SKM-1 treated with dmso at 0.1 percent for 144 hours (cell line): ENCODE results near the gene RBPJ.

ENCODE experiments used
- DNase-seq: peaks from one replicate; lab custom pipeline; 2025; ENCODE audit not compliant: unreplicated experiment; lab: John Stamatoyannopoulos, UW

The RBPJ gene

DNA sequence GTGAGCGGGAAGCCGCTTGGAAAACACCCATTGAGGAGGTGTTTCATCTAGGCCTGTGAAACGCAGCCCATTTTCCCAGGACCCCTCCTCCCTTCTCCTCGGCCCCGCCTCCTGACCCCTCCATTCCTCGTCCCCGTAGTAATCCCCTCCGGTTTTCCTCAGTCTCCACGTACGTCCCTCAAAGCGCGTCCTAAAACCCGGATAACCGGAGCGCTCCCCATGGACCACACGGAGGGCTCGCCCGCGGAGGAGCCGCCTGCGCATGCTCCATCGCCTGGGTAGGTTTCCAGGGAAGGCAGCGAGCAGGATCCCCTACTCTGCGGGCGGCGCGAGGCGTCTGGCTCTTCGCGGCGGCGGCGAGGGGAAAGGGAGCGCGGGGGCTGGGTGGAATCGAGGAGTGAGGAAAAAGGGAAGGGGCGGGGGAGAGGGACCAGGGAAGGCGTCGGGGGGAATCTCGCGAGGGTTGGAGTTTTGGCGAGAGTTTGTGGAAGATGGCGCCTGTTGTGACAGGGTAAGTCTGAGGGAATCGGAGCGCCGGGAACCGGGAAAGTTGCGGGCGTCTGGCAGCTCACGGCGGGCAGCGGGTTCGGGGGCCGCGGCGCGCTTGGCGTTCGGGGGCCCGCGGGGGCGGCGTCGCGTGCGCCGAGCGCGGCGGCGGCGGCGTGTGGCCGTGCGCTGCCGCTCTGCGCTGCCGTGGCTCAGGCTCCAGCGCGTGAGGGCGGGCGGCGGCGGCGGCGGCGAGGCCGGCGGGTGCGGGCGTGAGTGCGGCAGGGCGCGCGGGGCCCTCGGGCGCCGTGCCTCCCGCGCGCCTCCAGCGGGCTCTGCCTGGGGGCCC is at the start of gene RBPJ:
Gene RBPJ (plus strand): TSS at position 477 of the 835 bp plus-strand sequence. CDS start 15 bp downstream, at position 492.
- DNase-seq, result peak; percentile 87

DNA sequence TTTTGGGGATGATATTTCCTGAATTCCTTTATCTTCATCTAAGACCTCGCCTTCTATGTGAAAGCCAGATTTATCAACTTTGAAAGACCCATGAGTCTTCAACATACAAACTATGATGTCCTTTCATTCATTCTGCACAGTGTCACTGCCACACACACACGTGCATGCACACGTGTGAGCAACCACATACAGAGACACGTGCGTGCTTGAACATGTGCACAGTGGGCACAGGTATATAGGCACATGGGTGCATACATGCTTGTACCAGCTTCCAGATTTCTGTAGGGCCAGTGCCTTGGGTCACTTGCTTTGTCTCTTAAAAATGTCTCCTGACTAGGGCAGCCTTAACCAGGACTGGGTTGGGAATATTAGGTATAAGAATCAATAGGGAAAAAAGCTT is 49.1 kb upstream of the RBPJ start:
- DNase-seq, result no peak

DNA sequence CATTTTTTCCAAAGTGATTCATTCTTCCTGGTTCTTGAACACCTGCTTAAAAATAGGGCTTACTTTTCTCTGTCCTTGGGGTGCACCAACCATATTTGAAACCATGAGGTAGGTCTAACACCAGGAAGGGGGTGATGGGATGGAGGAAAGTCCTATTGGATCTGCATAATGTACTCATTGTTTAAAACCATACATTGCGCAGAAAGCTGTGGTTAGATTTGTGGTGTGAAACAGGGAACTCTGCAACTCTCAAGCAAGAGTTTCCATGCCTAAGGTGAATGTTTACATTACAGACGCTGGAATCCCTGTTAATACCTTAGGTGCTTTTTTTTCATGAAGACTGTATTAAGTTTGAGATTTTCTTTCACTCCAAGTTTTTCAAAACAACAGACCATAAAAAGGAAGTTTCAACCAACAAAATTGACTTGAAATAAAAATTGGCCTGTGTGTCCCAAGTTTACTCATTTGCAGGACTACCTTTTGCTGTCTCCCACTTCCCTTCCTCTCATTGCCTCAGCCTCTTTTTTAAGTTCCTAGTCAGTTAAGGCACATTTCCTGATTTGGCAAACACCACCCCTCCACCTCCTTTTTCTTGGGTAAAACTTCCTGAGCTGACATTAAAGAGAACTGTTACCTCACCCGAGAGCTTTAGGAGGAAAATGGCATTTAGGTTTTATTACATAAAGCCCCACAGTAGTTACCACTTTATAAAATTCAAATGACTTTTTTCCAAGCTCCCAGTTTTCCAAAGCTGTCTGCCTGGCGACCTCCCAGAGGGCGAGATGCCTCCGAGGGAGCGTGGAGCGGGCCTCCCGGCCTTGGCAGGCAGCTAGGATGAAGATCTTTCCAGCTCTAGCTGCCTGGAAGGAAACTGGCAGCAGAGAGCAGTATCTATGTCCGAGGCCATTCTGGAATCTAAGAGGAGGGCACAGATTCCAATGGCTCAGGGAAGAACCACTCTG is 47.9 kb upstream of the RBPJ start:
- peak; percentile 90 for DNase-seq

DNA sequence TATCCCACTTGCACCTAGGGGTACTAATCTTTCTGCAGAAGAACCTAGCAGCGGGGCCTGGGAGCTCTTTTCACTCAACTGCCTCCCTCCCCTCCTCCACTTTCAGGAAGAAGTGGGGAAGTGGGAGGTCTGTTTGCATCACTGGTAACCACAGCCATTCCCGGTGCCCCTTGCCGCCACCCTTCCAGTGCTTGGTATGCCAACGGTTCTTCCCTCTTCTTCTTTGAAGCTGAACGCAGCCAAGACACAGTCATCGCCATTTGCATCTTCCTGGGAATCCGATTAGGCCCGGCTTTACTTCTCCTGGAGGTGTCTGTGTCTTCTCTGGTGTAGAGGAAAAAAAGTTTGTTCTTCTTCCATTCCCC is 47.2 kb upstream of the RBPJ start:
- peak; percentile 83 for DNase-seq

DNA sequence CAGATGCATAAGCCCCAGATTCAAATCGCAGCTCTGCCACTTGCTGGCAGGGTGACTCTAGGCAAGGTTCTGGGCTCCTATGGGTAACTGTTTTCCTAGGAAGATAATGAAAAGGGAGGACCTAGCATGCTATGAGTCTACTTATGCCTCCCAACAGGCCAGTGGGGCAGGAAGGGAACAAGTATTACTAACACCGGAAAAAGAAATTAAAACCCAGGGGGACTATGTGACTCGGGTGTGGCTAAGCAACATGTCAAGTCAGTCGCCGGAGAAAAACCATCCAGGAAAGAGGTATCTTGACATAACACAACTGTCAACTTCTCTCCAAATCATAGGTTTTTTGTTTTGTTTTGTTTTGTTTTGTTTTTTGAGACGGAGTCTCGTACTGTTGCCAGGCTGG is 45.5 kb upstream of the RBPJ start:
- no peak for DNase-seq

DNA sequence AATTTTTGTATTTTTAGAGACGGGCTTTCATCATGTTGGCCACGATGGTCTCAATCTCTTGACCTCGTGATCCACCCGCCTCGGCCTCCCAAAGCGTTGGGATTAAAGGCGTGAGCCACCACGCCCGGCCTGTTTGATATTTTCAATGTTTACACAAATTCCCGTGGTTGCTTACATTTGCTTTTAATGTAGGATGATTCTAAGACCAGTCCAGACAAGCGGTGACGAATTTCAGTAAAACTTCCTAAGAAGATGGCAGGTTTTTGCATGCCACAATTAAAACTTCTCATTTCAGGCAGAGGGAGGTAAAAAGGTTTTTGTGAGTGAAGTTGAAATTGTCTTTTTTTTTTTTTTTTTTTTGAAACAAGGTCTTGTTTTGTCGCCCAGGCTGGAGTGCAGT is 41.4 kb upstream of the RBPJ start:
- DNase-seq, result no peak

DNA sequence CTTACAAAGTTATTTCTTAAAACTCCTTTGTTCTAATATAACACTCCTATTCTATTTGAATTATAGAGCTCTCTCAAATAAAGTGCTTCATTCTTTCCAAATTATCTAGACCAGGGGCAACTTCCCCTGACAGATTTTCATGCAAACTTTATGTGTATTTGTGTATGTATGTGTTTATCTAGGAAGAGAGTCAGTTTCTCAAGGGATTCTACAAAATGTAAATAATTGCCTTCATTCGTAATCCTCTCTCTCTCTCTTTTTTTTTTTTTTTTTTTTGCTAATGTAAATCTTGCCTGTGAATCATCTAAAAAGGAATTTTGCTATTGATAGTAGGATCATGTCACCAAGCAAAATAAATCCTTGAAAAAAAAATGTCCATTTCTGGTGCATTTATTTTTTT is 38.9 kb upstream of the RBPJ start:
- DNase-seq, result no peak

DNA sequence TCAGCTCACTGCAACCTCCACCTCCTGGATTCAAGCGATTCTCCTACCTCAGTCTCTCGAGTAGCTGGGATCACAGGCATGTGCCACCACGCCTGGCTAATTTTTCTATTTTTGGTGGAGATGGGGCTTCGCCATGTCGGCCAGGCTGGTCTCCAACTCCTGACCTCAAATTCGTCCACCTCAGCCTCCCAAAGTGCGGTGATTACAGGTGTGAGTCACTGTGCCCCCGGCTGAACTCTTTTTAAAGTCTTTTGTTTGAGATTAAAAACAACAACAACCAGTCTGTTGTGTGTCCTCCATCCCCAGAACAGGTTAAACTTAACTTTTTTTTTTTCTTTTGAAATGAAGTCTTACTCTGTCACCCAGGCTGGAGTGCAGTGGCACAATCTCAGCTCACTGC is 36.3 kb upstream of the RBPJ start:
- DNase-seq, result no peak

DNA sequence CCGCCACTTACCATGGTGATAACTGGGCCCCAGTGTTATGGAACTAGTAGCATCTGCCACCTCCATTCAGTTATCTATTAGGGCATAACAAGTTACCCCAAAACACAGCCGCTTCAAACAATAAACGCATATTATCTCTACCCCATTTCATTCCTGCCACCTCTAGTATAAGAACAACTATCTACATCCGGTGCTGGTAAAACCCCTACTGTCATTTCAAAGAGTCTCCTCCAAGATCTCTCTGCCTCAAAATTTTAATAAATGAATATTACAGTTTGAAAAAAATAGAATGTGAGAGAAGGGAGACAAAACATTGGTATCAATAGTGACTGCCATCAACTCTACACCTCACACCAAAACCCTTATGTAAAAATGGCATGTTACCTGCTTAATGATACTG is 35.5 kb upstream of the RBPJ start:
- DNase-seq, result no peak

DNA sequence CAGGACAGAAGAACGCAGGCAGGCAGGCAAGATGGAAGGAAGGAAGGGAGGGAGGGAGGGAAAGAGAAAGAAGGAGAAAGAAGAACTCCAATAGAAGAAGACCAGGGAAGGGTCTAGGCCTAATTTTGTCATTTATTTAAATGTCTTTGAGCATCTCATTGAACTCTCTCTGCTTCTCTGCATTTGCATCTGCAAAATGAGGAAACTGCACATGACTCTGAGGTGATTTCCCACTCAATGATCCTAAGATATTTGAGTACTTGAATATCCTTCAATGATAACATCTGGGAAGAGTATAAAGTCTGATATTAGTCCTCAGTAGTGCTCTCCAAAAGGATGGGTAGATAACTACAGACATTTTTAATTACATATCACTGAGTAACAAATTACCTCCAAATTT is 33.1 kb upstream of the RBPJ start:
- DNase-seq, result peak; percentile 53

DNA sequence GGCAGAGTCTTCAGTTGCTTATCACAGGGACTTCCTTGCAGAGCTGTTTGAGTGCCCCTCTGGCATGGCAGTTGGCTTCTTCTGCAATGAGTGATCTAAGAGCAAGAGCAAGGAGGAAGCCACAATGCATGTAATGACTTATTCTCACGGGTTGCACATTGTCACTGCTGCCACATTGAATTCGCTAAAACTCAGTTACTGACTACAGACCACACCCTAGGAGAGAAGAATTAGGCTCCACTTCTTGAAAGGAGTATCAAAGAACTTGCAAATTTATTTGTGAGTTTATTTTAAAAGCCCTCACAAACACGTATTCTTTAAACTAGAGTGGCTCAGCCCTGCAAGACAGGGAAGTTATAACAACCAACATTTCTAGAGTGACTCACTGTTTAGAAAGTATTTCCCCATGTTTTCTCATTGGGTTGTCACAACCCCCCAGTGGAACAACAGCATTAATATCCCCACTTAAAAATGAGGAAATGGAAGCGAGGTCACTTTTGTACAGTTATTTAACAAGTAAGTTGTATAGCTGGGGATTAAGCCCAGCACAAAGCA is 32.4 kb upstream of the RBPJ start:
- DNase-seq, result peak; percentile 99

DNA sequence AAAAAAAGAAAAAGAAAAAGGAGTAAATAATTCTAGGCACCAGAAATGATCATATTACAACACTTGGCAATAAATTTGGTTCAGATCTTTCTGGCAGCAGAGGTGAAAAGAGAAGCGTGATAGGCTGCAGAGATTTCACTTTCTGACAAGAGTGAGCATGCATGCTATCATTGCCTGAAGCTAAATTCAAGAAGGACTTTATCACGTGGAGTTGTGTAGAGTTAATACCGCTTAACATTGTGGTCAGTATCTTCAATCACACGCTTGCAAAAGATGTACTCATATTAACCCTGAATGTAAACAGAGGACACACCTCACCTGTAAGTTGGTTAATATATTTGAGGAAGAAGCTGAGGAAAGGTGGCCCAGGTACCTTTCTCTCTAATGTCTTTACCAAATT is 31.4 kb upstream of the RBPJ start:
- DNase-seq, result no peak

DNA sequence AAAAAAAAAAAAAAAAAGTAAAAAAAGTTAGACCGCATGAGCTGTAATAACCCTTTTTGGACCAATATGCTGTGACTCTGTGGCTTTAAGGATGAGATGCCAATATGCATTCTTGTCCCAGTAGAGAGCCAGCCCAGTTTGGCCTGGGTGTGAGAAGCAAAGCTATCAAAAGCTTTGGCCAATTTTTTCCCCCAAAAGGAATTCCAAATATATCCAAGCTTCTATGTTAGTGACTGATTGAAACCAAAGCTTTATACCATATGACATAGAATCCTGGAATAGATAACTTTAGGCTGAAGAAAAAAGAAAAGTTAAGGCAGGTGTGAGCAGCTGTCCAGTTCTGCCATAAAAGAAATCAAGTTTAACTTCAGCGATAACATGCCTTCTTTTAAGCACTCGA is 30.5 kb upstream of the RBPJ start:
- no peak for DNase-seq

DNA sequence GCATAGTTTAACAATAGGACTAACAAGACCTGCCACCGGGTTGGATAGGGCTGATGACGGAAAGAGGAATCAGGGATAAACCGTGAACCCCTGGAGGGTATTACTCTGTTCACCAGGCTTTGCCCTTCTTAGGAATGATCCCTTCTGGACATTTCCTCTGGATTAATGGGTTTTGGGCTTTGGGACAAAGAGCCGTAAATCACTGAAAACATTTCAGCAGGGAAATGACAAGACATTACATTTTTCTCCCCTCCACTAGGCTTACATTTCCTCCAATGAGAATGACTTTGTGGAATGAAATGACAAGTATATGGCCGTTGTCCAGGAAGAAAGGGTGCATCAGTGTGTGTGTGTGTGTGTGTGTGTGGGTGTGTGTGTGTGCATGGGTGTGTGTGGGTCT is 25.9 kb upstream of the RBPJ start:
- no peak for DNase-seq

DNA sequence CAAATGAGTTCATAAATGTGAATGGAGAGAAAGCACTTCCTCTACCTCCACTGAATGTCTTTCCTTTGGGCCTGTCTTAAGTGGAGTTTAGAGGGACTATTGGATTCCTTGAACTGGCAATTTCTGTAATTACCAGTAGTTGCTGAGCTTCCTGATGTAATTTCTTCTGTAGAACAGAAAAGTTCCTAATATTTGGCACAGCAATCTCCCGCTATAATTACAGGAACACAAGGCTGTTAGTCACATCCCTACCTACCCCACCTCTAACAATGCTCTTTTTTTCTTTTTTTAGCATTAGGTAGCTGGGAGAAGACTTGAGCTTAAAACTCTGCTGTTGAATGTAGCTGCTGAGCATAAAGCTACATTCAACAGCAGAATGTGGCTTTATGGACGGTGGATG is 24.8 kb upstream of the RBPJ start:
- DNase-seq, result no peak

DNA sequence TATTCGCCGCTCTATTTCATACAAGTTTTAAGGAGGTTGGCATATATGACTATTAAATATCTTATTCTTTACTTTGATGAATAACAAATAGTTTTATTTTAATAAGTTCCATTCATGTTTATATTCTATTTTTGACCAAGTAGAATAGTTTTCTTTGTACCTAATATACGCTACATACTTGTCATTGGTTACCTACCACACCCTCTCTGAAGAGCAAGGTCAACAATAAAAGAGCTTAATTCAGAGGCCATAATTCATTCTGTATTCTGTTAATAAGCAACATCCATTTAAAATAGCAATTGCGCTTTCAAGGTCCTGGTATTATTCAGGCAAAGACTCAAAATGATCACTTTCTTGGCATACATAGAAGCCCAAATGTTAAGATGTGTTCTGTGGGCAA is 24.3 kb upstream of the RBPJ start:
- no peak for DNase-seq

DNA sequence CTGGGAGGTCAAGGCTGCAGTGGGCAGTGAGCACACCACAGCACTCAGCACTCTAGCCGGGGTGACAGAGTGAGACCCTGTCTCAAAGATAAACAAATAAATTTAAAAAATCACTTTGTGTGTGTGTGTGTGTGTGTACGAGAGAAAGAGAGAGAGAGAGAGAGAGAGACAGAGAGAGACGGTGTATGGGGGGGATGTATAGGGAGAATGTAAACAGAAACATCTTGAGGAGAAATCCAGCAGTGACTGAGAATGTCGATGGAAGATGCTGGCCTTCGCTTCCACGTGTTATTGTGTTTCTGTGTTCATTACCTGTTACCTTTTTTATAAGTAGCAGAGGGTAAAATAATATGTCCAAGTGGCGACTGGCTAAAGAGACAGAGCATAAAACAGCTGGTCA is 23.6 kb upstream of the RBPJ start:
- no peak for DNase-seq

DNA sequence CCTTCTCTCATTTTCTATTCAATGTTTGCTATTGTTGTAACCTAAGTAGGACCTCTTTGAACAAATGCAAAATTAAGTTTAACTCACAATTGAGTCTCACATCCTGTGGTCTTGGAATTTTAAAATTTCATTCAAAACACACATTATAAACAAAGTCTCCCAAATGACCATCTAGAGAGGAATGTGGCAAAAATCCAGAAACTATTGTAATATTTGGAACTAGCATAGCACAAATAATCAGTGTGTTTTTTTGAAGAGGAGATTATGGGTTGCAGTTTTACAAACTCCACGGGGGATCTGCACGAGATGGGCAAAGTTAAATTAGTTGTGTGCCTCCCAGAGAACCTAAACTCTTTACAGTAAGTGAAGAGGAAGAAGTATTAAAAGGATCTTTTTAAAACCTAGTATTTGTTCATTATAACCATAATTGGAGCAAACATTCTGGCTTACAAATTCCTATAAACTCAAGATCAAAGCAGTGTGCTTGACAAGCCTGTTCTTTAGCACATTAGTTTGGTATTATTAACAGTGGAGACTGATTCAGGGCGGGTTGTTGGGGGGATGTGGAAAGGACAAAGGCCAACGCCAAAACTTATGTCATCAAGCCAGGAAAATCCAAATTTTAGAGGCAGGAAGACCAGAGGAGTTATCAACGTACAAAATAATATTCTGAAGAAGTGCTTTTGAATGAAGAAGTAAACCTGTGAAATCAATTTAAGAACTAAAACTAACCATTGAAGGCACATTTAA is 22.4 kb upstream of the RBPJ start:
- no peak for DNase-seq

DNA sequence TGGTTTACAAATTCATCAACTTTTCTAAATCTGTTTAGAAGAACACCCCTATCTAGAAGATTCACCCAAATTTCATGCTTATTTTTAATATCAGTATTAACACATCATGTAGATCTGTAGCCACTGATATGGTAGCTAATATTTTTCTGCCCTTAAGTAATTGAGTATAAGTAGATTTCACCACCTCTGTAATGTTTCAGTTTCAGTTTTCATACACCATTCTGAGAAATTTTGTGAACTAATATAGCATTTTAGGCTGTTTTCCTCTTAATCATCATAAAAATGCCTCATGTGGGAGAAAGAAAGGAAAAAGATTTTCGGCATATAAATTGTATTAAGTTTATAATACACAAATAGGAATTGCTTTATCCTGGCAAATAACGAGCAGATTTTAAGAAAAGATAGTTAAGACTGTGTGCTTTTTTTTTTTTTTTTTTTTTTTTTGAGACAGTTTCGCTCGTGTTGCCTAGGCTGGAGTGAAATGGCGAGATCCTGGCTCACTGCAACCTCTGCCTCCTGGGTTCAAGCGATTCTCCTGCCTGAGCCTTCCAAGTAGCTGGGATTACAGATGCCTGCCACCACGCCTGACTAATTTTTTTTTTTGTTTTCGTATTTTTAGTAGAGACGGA is 21.4 kb upstream of the RBPJ start:
- no peak for DNase-seq
